Heart right ventricle (tissue), 16 donors: ENCODE data around the gene KRT85. TPM values are rescaled to one million over a fixed set of nuclear protein-coding genes. Genes with fewer than 3 reads are reported as not detected.
A peak's percentile ranks its signal among the peaks of the same experiment; 100 is the strongest.

Experiments
- ATAC-seq, 8 donors: fragments of 200-7000 bp; cut with Tn5 transposase; one replicate each; pipeline ENCODE4 v1.9.1; 2020; ENCODE audit warnings: mild to moderate bottlenecking in 8 of 8, moderate library complexity in 8 of 8, moderate number of reproducible peaks in 1 of 8
- DNase-seq, 2 donors: peaks; one replicate each; pipeline ENCODE4 v3.0.0-alpha.2; 2020
- H3K27ac ChIP-seq, 10 donors: fragments of 200-600 bp; sonication (generic) in 2 of 10; one replicate each; pipeline versions ENCODE4 v1.5.0 to v1.8.0; 2020 to 2022; ENCODE audit warnings: mild to moderate bottlenecking in 3 of 10
- H3K27me3 ChIP-seq, 7 donors: fragments of 200-600 bp; one replicate each; pipeline ENCODE4 v1.8.0; 2021 to 2022; ENCODE audit warnings: mild to moderate bottlenecking in 2 of 7
- H3K36me3 ChIP-seq, 9 donors: fragments of 200-600 bp; sonication (generic) in 1 of 9; one replicate each; pipeline versions ENCODE4 v1.5.0 to v1.8.0; 2020 to 2022; ENCODE audit warnings: mild to moderate bottlenecking in 2 of 9
- H3K4me1 ChIP-seq, 9 donors: fragments of 200-600 bp; sonication (generic) in 1 of 9; one replicate each; pipeline versions ENCODE4 v1.5.0 to v1.8.0; 2020 to 2022; ENCODE audit warnings: mild to moderate bottlenecking in 4 of 9
- H3K4me3 ChIP-seq, 10 donors: fragments of 200-600 bp; sonication (generic) in 2 of 10; one replicate each; pipeline versions ENCODE4 v1.5.0 to v1.8.0; 2020 to 2022; ENCODE audit warnings: mild to moderate bottlenecking in 7 of 10, moderate library complexity in 2 of 10
- H3K9me3 ChIP-seq, 11 donors: fragments of 200-600 bp in 10 of 11; sonication (generic) in 2 of 11; one replicate each; pipeline versions ENCODE4 v1.5.0 to v1.8.0; 2013 to 2022; ENCODE audit warnings: mild to moderate bottlenecking in 2 of 11, control low read depth in 1 of 11, moderate library complexity in 1 of 11
- CTCF ChIP-seq, 9 donors: fragments of 200-600 bp; sonication (generic) in 2 of 9; IDR thresholded peaks; one replicate each; pipeline versions ENCODE4 v1.5.0 to v1.8.0; 2021 to 2022; ENCODE audit warnings: antibody characterized with exemption in 9 of 9, mild to moderate bottlenecking in 5 of 9, moderate library complexity in 1 of 9
- WGBS, 2 donors: extraction: QIAGEN DNeasy Blood & Tissue Kit; methylation state at CpG; one replicate each; pipeline ENCODE4 v1.1.7; 2013; ENCODE audit warnings: inconsistent platforms in 1 of 2; 5-methylcytosine and 5-hydroxymethylcytosine counted together
- intact Hi-C, 10 donors: fragments of 100-400 bp; cut with DNase I; formaldehyde crosslinking; loops; one replicate each; pipeline versions ENCODE4 v1.11.1 to v1.14.2; 2022
- polyA plus RNA-seq, 2 donors: library from polyadenylated mRNA; stranded (reverse); fragments of 200-250 nt; gene quantifications; one replicate each; pipeline ENCODE4 v1.2.3, GENCODE V29; 2013
- total RNA-seq, 10 donors: library from RNA; stranded (reverse); fragmentation: NEBNext Ultra II Directional in 3 of 10; extraction: Animal tissue kit (Norgen Biotek cat#: 25700) in 3 of 10; gene quantifications; one replicate each; pipeline versions ENCODE4 v1.2.1 to v1.2.4, GENCODE V29; 2021 to 2023
- donor health status: Arrhythmogenic right ventricular cardiomyopathy.
- donor health status: ischemic (EF 13 %, LVEDD 7.1; RV severe dilation, severe dysfunction).
- donor health status: healthy with polysubstance abuse.
- donor health status: DM: no; HTN: yes; CAD: no.
- donor health status: DM: no; HTN: no; CAD: no.
- donor health status: ischemic (EF 25% LVEDD 6.9; RV normal size, moderate dysfunction).
- donor health status: ischemic (EF 25% LVEDD 5.7; RV mildly dilated, moderate dysfunction).
- donor health status: healthy.
- donor health status: DM: yes; HTN: yes; CAD: no.
- donor health status: Ischemic cardiomyopathy.
- donor health status: ischemic (EF 35%, LVEDD 5.7; RV mildly dilated, moderate dysfunction).
- donor health status: nonischemic (EF 11% LVEDD 7.7; RV severe dilation, severe dysfunction).
- donor health status: DM: yes; HTN: yes; CAD: no.
- donor health status: PGD.
- donor health status: ischemic (EF 29% LVEDD 5.4; RV normal size, mild dysfunction).
- donor health status: nonischemic (EF 23%, LVEDD 6.1; RV moderate dilation, normal function).

KRT85 gene
- total and polyA plus RNA-seq, 12 donors = not detected

DNA sequence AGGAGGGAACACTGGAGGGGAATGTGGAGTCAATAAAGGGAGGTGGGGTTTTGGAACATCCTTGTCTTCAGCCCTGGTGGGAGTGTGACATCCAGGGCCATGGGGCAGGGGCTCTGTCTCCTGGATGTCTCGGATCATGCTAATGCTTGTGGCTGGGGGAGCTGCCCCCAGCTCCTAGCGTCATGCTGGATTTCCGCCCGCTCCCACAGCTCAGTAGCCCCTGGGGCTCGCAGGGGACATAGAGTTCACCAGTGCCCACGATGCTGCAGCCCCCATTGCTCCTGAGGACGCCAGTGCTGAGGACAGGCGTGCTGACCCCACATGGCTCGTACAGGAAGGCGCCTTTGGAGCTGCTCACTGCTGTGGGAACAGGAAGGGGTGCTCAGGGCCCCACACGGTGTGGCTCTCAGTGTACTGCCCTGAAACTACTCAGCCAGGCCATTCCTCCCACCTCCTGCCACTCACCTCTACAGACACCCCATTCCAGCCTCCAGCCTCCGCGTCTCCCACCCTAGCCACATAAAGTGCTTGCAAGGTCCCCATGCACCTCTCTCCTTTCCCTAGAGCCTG, 27.6 kb upstream of the KRT85 start:
- Histone ChIP-seq H3K4me3 (no peak overlapping the region), H3K4me1 (peaks cover 0 to 12% (median 0%) of the 10 kb centered on the region in 9 donors), H3K27me3 (peaks cover 0 to 45% (median 17%) of the 10 kb centered on the region in 7 donors), H3K36me3 (no peaks in the 10 kb centered on the region), H3K27ac (no peak overlapping the region), H3K9me3 (no peaks in the 10 kb centered on the region)
- DNase-seq (no peak), ATAC-seq (no peak)
- no peak for TF ChIP-seq CTCF (IDR thresholded peaks at IDR 0.05)
- intact Hi-C loops = no loop called here
- WGBS, 2 donors = 83 to 84% methylated on average over 13 of the region's 13 CpGs

DNA sequence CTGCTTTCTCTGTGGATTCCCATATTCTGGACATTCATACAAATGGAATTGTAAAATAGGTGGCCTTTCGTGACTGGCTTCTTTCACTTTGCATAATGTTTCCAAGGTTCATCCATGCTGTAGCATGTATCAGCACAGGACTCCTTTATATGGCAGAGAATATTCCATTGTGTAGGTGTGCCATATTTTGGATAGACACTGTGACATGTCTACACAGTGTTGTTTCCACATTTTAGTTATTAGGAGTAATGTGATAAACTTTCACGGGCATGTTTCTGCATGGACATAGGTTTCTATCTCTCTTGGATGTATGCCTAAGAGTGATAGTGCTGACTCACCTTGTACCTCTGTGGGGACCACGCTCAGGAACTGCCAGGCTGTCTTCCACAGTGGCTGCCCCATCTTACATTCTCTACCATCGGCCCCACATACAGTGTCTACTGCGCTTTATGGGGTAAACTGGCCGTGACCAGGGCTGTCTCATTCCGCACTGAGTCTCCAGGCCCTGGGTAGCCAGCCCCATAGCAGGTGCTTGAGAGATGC, 25.3 kb upstream of the KRT85 start:
- ATAC-seq (no peak), DNase-seq (no peak)
- 90 to 91% methylated on average over 7 of the region's 7 CpGs for WGBS, 2 donors
- intact Hi-C loops = no loop called here
- peaks cover 0 to 47% (median 9%) of the 10 kb centered on the region in 7 donors for H3K27me3 ChIP-seq
- H3K4me1 ChIP-seq = peaks cover 0 to 12% (median 0%) of the 10 kb centered on the region in 9 donors
- no peaks in the 10 kb centered on the region for H3K36me3 ChIP-seq
- TF ChIP-seq CTCF (IDR thresholded peaks at IDR 0.05) = no peak
- H3K9me3 ChIP-seq = no peaks in the 10 kb centered on the region
- no peak overlapping the region for H3K4me3 ChIP-seq
- no peak overlapping the region for H3K27ac ChIP-seq

DNA sequence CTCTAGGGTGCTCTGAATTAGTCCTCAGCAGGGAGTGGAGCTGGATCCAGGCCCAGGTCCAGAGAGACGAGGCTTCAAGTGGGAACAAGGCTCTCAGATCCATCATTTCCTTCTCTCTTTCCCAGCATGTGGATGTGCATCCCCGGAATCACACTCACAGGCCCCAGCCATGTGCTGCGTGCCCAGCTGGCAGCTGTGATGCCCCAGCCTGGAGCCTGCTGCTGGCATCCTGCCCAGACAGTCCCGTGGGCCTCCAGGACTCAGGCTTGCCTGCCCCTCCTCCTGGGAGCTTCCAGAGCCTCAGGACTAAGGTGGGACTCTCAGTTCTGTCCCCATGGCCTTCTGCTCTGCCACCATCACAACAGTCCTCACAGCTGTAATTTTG, 24.3 kb upstream of the KRT85 start:
- peaks cover 0 to 38% (median 8%) of the 10 kb centered on the region in 7 donors for H3K27me3 ChIP-seq
- H3K27ac ChIP-seq = peak overlapping the region in 1 of 10 donors; percentile 3
- no peaks in the 10 kb centered on the region for H3K36me3 ChIP-seq
- H3K4me3 ChIP-seq = no peak overlapping the region
- H3K9me3 ChIP-seq = no peaks in the 10 kb centered on the region
- TF ChIP-seq CTCF (IDR thresholded peaks at IDR 0.05) = no peak
- peaks cover 0 to 12% (median 0%) of the 10 kb centered on the region in 9 donors for H3K4me1 ChIP-seq
- peak; percentile 68 to 77 for DNase-seq
- peak; percentile 73 to 96 (median 86) for ATAC-seq
- WGBS, 2 donors = 15 to 22% methylated on average over 4 of the region's 4 CpGs
- intact Hi-C loops = no loop called here

GRCh38 chr12:52390739-52391617, 23.7 kb upstream of the KRT85 start:
- Histone ChIP-seq H3K4me1 (peaks cover 0 to 12% (median 0%) of the 10 kb centered on the region in 9 donors), H3K27ac (no peak overlapping the region), H3K36me3 (no peaks in the 10 kb centered on the region), H3K4me3 (no peak overlapping the region), H3K27me3 (peaks cover 0 to 33% (median 2%) of the 10 kb centered on the region in 7 donors), H3K9me3 (no peaks in the 10 kb centered on the region)
- peak; percentile 5 to 52 (median 43) for TF ChIP-seq CTCF (IDR thresholded peaks at IDR 0.05)
- WGBS, 2 donors = 63 to 64% methylated on average over 11 of the region's 11 CpGs
- ATAC-seq = peak in 6 of 8 donors; percentile 9 to 54 (median 29)
- intact Hi-C loops = no loop called here
- DNase-seq = no peak
